Measurements from ENCODE around the gene LIG1.

DNA sequence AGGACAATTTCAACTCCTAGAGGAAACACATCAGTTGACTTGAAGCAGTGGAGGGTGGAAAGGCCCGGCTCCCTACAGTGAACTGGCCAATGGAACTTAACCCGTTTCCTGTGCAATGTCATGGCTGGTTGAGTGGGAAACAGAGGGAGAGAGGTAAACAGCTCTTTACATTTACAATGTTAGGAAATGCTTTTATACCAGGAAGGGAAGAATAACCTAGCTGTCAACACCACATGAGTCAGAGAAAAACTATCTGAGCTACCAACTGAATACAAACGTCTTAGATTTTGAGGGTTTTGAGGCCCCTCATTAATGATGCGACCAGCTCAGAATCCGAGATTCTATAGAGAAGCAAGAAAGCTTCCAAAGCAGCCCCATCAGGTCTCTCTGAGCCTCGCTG lies 48.9 kb upstream of the LIG1 start:
- TF ChIP-seq, protein P1, sequence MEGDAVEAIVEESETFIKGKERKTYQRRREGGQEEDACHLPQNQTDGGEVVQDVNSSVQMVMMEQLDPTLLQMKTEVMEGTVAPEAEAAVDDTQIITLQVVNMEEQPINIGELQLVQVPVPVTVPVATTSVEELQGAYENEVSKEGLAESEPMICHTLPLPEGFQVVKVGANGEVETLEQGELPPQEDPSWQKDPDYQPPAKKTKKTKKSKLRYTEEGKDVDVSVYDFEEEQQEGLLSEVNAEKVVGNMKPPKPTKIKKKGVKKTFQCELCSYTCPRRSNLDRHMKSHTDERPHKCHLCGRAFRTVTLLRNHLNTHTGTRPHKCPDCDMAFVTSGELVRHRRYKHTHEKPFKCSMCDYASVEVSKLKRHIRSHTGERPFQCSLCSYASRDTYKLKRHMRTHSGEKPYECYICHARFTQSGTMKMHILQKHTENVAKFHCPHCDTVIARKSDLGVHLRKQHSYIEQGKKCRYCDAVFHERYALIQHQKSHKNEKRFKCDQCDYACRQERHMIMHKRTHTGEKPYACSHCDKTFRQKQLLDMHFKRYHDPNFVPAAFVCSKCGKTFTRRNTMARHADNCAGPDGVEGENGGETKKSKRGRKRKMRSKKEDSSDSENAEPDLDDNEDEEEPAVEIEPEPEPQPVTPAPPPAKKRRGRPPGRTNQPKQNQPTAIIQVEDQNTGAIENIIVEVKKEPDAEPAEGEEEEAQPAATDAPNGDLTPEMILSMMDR (conservative IDR thresholded peaks at IDR 0.05 in 1 of 2, IDR thresholded peaks at IDR 0.05 in 1 of 2; ENCODE audit: extremely low read depth in 1 of 2, insufficient read depth in 1 of 2, low read depth in 1 of 2, low read length in 2 of 2): no peak
- TF ChIP-seq EZH2 (IDR thresholded peaks at IDR 0.05; ENCODE audit: borderline replicate concordance, low read length): no peak
